Smooth muscle cell of trachea (primary cell): Measurements from ENCODE around the gene KANK4. TPM values are rescaled to one million over a fixed set of nuclear protein-coding genes. Genes with fewer than 3 reads are reported as not detected.

ENCODE experiments used
- total RNA-seq: library from RNA; depleted of rRNA; stranded (reverse); fragments of >200 nt; gene quantifications from 2 replicates; pipeline ENCODE4 v1.2.1, GENCODE V29; 2014

The KANK4 gene
- total RNA-seq: 0.15 TPM in 1 of 2 replicates, not detected in the other

DNA sequence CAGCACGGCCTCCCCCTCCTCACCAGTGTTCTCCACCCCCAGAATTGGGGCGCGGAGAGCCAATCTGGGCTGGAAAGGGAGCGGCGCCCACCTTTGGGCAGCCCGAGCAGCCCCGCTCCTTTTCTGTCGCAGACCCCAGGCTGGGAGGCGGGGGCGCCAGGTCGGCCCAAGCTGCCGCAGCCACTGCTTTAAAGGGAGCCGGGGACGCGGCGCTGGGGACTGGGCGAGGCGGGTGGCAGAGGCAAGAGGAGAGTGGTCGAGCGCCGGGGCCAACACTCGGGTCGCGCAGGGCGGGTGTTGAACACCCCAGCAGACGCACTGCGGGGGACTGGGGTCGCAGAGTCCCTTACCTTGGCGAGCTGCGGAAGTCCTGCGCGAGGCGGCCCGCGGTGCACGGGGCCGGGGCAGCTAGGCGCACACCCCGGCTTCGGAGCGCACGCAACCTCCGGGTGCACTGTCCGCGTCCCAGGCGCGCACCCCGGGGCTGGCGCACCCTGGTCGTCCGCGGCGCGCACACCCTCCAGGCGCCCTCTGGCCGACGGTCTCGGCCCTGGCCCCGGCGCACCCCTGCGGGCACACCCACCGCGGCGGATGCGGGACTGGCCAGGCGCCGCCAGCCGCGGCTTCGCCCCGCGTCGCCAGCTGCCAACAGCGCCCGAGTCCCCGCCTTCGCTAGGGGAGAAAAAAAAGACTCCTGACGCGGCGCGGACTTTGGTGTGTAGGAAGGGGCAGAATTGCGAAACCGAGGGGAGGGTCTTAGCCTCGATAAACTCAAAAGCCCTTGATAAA lies at the start of gene KANK4:
TSS of gene KANK4 (minus strand) at position 679 of the 789 bp plus-strand sequence. CDS start 37,870 bp downstream, outside the sequence.

DNA sequence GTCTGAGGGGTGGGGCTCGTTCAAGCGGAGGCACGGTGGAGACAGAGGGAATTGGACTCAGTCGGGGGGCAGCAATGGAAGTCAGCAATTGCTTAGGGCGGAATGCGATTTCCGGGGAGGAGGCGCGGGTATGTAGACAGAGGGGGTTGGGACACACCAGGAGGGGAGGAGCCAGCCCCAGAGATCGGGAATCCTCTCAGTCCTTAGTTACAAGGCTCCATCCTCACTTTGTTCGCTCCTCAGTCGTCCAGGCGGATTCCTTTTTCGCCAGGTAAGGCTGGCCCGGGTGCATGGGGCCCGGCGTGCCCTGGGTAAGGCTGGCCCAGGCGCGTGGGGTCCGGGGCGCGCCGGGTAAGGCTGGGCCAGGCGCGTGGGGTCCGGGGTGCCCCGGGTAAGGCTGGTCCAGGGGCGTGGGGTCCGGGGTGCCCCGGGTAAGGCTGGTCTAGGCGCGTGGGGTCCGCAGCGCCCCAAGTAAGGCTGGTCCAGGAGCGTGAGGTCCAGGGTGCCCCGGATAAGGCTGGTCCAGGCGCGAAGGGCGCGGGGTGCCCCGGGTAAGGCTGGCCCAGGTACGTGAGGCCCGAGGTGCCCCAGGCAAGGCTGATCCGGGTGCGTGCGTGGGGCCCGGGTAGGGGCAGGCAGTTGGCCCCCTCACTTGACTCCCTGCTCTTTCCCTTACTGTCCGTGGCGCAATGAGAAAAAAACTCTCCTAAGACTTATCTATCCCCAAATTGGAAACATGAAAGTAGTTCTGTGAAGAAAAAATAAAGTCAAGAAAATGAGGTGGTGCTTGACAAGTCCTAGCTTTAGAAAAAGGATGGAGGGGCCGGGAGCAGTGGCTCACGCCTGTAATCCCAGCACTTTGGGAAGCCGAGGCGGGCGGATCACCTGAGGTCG lies 124.3 kb downstream of the KANK4 start, which contains the start of gene L1TD1:
TSS of gene L1TD1 (plus strand) at position 199 of the 894 bp plus-strand sequence. CDS start 11,780 bp downstream, outside the sequence.

Other genes starting within 250 kb of the KANK4 start
- gene L1TD1, start 124.6 kb downstream of the KANK4 start, total RNA-seq: 0.17 and 0.29 TPM in 2 replicates
- 9.9 and 34.9 TPM in 2 replicates for gene USP1, start 117.6 kb upstream of the KANK4 start, total RNA-seq